Osteoblast (primary cell): ENCODE measurements around the gene FCHO1. TPM values are rescaled to one million over a fixed set of nuclear protein-coding genes. Genes with fewer than 3 reads are reported as not detected.
A peak's percentile ranks its signal among the peaks of the same experiment; 100 is the strongest.

Experiments used
- DNase-seq: peaks from one replicate; pipeline ENCODE4 v3.0.0; 2011; ENCODE audit warnings: low spot score, mixed read lengths; ENCODE audit not compliant: insufficient read length; ENCODE audit errors: missing footprints
- H2AFZ ChIP-seq: 2 replicates; pipeline ENCODE4 v1.6.0; 2011; ENCODE audit warnings: mild to moderate bottlenecking, low read length
- H3K27ac ChIP-seq: 2 replicates; pipeline ENCODE4 v1.5.1; 2011; ENCODE audit warnings: mild to moderate bottlenecking, low read depth, low read length, moderate library complexity
- H3K27me3 ChIP-seq: 2 replicates; pipeline ENCODE4 v1.6.0; 2012; ENCODE audit warnings: mild to moderate bottlenecking, control low read depth, inconsistent platforms, low read length, moderate library complexity; ENCODE audit not compliant: insufficient read depth
- H3K36me3 ChIP-seq: 2 replicates; pipeline ENCODE4 v1.5.1; 2011; ENCODE audit warnings: mild to moderate bottlenecking, low read length, control low read depth, moderate library complexity; ENCODE audit not compliant: insufficient read depth
- H3K4me1 ChIP-seq: 2 replicates; pipeline ENCODE4 v1.5.1; 2011; ENCODE audit warnings: mild to moderate bottlenecking, low read length, control low read depth, moderate library complexity; ENCODE audit not compliant: insufficient read depth
- H3K4me2 ChIP-seq: 2 replicates; pipeline ENCODE4 v1.6.0; 2011; ENCODE audit warnings: mild to moderate bottlenecking, low read length; ENCODE audit not compliant: insufficient read depth
- H3K4me3 ChIP-seq: fragments of 200-600 bp; sonication (generic); 3 replicates; pipeline ENCODE4 v1.5.1; 2012; ENCODE audit warnings: mild to moderate bottlenecking, low read length, inconsistent platforms; ENCODE audit not compliant: insufficient read depth
- H3K79me2 ChIP-seq: 2 replicates; pipeline ENCODE4 v1.6.0; 2012; ENCODE audit warnings: mild to moderate bottlenecking, low read length, control low read depth, inconsistent platforms; ENCODE audit not compliant: insufficient read depth
- H3K9me3 ChIP-seq: 2 replicates; pipeline ENCODE4 v1.5.1; 2011; ENCODE audit warnings: low read depth, low read length, control low read depth
- H4K20me1 ChIP-seq: 2 replicates; pipeline ENCODE4 v1.6.0; 2012; ENCODE audit warnings: mild to moderate bottlenecking, low read length, control low read depth; ENCODE audit not compliant: insufficient read depth
- total RNA-seq: library from RNA; depleted of rRNA; stranded (reverse); fragments of >200 nt; gene quantifications from 2 replicates; pipeline ENCODE4 v1.2.3, GENCODE V29; 2012
- TF ChIP-seq, protein P1 (sequence below): IDR thresholded peaks from 2 replicates; pipeline ENCODE4 v1.5.1; 2011; ENCODE audit warnings: mild to moderate bottlenecking, low read depth, low read length, moderate library complexity; ENCODE audit errors: extremely low read depth

FCHO1 gene
- total RNA-seq, 1 donor, result 0.72 TPM

DNA sequence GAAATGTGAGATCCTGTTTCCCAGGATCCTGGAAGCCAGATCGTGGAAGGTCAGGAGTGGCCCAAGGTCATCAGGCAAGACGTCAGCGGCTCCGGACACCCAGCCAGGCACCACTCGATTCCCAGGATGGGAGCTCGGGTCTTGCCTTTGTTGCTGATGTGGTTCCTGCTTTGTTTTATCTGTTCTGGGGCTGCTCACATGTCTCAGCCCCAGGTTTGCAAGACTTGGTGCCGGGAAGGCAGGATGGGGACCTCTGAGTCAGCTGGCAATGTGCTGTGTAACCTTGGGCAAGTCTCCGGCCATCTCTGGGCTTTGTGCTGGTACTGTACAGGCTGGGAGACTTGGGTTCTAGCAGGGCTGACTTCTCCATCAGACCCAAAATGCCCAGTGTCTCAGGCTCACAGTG, 1.4 kb upstream of the FCHO1 start:
- Histone ChIP-seq H4K20me1 (no peaks in the 10 kb centered on the region), H3K4me3 (no peak overlapping the region), H3K9me3 (no peaks in the 10 kb centered on the region), H2AFZ (no peak overlapping the region), H3K36me3 (no peaks in the 10 kb centered on the region), H3K27ac (no peak overlapping the region), H3K4me2 (no peak overlapping the region), H3K4me1 (peaks cover 3% of the 10 kb centered on the region), H3K27me3 (peaks cover 4% of the 10 kb centered on the region), H3K79me2 (no peaks in the 10 kb centered on the region)
- DNase-seq, result peak; percentile 73
- TF ChIP-seq, protein P1, sequence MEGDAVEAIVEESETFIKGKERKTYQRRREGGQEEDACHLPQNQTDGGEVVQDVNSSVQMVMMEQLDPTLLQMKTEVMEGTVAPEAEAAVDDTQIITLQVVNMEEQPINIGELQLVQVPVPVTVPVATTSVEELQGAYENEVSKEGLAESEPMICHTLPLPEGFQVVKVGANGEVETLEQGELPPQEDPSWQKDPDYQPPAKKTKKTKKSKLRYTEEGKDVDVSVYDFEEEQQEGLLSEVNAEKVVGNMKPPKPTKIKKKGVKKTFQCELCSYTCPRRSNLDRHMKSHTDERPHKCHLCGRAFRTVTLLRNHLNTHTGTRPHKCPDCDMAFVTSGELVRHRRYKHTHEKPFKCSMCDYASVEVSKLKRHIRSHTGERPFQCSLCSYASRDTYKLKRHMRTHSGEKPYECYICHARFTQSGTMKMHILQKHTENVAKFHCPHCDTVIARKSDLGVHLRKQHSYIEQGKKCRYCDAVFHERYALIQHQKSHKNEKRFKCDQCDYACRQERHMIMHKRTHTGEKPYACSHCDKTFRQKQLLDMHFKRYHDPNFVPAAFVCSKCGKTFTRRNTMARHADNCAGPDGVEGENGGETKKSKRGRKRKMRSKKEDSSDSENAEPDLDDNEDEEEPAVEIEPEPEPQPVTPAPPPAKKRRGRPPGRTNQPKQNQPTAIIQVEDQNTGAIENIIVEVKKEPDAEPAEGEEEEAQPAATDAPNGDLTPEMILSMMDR, result no peak

GRCh38 chr19:17751912-17752273, 616 bp downstream of the FCHO1 start:
- Histone ChIP-seq H3K36me3 (no peaks in the 10 kb centered on the region), H3K9me3 (no peaks in the 10 kb centered on the region), H3K27ac (no peak overlapping the region), H4K20me1 (no peaks in the 10 kb centered on the region), H3K79me2 (no peaks in the 10 kb centered on the region), H2AFZ (no peak overlapping the region), H3K4me1 (peaks cover 3% of the 10 kb centered on the region), H3K27me3 (peaks cover 7% of the 10 kb centered on the region), H3K4me2 (no peak overlapping the region), H3K4me3 (no peak overlapping the region)
- no peak for DNase-seq
- TF ChIP-seq, protein P1, result no peak

DNA sequence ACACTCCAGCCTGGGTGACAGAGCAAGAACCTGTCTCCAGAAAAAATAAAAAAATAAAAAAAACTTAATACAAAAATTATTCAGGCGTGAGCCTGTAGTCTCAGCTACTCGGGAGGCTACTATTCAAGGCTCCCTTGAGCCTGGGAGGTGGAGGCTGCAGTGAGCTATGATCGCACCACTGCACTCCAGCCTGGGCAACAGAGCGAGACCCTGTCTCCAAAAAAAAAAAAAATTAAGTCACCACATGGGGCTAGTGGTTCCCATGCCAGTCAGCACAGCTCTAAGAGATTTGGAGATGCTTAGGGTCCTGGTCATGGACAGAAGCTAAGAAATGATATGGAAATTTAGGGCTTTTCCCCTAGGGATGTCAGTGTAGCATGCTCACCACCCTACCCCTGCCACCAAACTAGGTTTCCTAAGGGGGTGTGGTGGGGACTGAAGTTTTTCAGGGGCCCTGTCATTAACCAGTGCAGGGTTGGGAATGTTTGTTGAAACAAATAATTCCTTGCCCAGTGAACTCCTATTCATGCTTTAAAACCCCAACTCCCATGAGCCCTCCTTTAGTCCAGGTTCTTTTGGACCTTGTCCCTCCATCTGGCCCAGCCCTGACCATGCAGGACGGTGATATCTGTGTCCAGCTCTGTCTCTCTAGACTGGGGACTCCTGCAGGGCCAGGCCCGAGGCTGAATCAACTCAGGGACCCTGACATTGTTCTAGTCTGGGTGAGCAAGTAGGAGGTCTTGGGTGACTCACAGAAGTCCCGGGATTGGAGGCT, 1.8 kb downstream of the FCHO1 start:
- Histone ChIP-seq H3K36me3 (no peaks in the 10 kb centered on the region), H2AFZ (no peak overlapping the region), H3K27ac (no peak overlapping the region), H3K79me2 (no peaks in the 10 kb centered on the region), H4K20me1 (no peaks in the 10 kb centered on the region), H3K9me3 (no peaks in the 10 kb centered on the region), H3K27me3 (peaks cover 7% of the 10 kb centered on the region), H3K4me2 (no peak overlapping the region), H3K4me1 (peaks cover 4% of the 10 kb centered on the region), H3K4me3 (no peak overlapping the region)
- no peak for DNase-seq
- TF ChIP-seq, protein P1, result no peak

GRCh38 chr19:17753976-17754375, 2.7 kb downstream of the FCHO1 start:
- H2AFZ ChIP-seq, result no peak overlapping the region
- H3K36me3 ChIP-seq, result no peaks in the 10 kb centered on the region
- H3K79me2 ChIP-seq, result no peaks in the 10 kb centered on the region
- H3K9me3 ChIP-seq, result no peaks in the 10 kb centered on the region
- no peak overlapping the region for H3K4me2 ChIP-seq
- DNase-seq, result no peak
- peaks cover 7% of the 10 kb centered on the region for H3K27me3 ChIP-seq
- peaks cover 4% of the 10 kb centered on the region for H3K4me1 ChIP-seq
- no peaks in the 10 kb centered on the region for H4K20me1 ChIP-seq
- H3K27ac ChIP-seq, result no peak overlapping the region
- TF ChIP-seq, protein P1, result no peak
- H3K4me3 ChIP-seq, result no peak overlapping the region
